OCI-LY1 (cell line): ENCODE data around the gene GID8.

Experiments used
- CTCF ChIP-seq: fragments of 200-600 bp; sonication (generic), shearing (Covaris generic); IDR thresholded peaks from 2 replicates; pipeline ENCODE4 v1.5.1; 2017; ENCODE audit warnings: mild to moderate bottlenecking, antibody characterized with exemption, low read length, moderate library complexity, mixed read lengths
- EZH2 ChIP-seq: fragments of 200-600 bp; sonication (generic), shearing (Covaris generic); IDR thresholded peaks from 2 replicates; pipeline ENCODE4 v1.8.0; 2017; ENCODE audit warnings: borderline replicate concordance, mixed run types, mild to moderate bottlenecking, antibody characterized with exemption, low read length, moderate library complexity, mixed read lengths

GRCh38 chr20:62901891-62902290, 36.1 kb upstream of the GID8 start:
- TF ChIP-seq CTCF (no peak), EZH2 (no peak)
